Measurements from ENCODE around the gene ZSCAN10. TPM values are rescaled to one million over a fixed set of nuclear protein-coding genes. Genes with fewer than 3 reads are reported as not detected.
"Not testable (repeated sequence)": the region's sequence is repeated elsewhere in the genome, so short reads cannot be mapped to it uniquely, and the experiment has no call there.

The ZSCAN10 gene
- total RNA-seq, 2 experiments from 2014 or later, result 0.19 TPM; not detected in 1

- ChIA-PET CTCF (interaction anchor here (1.0 to 12.3 kb wide), 17 partner anchors 10 to 111 kb away, joined by 3 to 270 read pairs (median 7); partner anchors contain the start of genes HCFC1R1, THOC6 and ZNF213), POLR2A (interaction anchor here (1.8 to 3.0 kb wide), 3 partner anchors 9 to 72 kb away, joined by 4 to 23 read pairs (median 17); no protein-coding TSS in a partner anchor)
- peak overlapping the region; percentile 91 for H3K4me3 Mint-ChIP-seq
- intact Hi-C loops (cut with micrococcal nuclease), result loop anchor here (2.0 kb wide), 1 partner anchor 17 kb away; no protein-coding TSS in a partner anchor
- peaks cover 23% of the 10 kb centered on the region for H3K36me3 Mint-ChIP-seq
- peak overlapping the region; percentile 80 for H3K27ac Mint-ChIP-seq
- H3K9me3 Mint-ChIP-seq, result no peaks in the 10 kb centered on the region
- H3K27me3 Mint-ChIP-seq, result no peaks in the 10 kb centered on the region
- peaks cover 55% of the 10 kb centered on the region for H3K4me1 Mint-ChIP-seq (ENCODE audit: low read depth)
- peak; percentile 39 for DNase-seq
Observed at GRCh38 chr16:3057181-3058138, 41.6 kb downstream of the ZSCAN10 start.

- CTCF ChIA-PET, result interaction anchor here (6.4 to 12.3 kb wide), 2 partner anchors 25 to 72 kb away, joined by 92 to 270 read pairs; no protein-coding TSS in a partner anchor
- POLR2A ChIA-PET, result no interaction called here
- Mint-ChIP-seq H3K36me3 (peaks cover 23% of the 10 kb centered on the region), H3K27ac (peak overlapping the region; percentile 30), H3K27me3 (no peaks in the 10 kb centered on the region), H3K4me3 (peak overlapping the region; percentile 91), H3K9me3 (no peaks in the 10 kb centered on the region), H3K4me1 (ENCODE audit: low read depth) (peaks cover 52% of the 10 kb centered on the region)
- intact Hi-C loops (cut with micrococcal nuclease), result no loop called here
- no peak for DNase-seq
Observed at GRCh38 chr16:3056336-3057180, 42.5 kb downstream of the ZSCAN10 start.

- Mint-ChIP-seq H3K27ac (peak overlapping the region; percentile 88), H3K4me1 (ENCODE audit: low read depth) (peaks cover 57% of the 10 kb centered on the region), H3K36me3 (peaks cover 23% of the 10 kb centered on the region), H3K4me3 (peak overlapping the region; percentile 12)
- H3K9me3 Mint-ChIP-seq; DNase-seq; intact Hi-C loops (cut with micrococcal nuclease); POLR2A ChIA-PET; H3K27me3 Mint-ChIP-seq: not testable (repeated sequence)
- CTCF ChIA-PET, result interaction anchor here (6.4 to 12.3 kb wide), 2 partner anchors 24 to 73 kb away, joined by 92 to 270 read pairs; no protein-coding TSS in a partner anchor
Observed at GRCh38 chr16:3055734-3056115, 43.4 kb downstream of the ZSCAN10 start.

GRCh38 chr16:3054965-3055733 is 43.9 kb downstream of the ZSCAN10 start:
- Mint-ChIP-seq H3K4me1 (ENCODE audit: low read depth) (peaks cover 51% of the 10 kb centered on the region), H3K4me3 (peak overlapping the region; percentile 12), H3K27ac (peak overlapping the region; percentile 88), H3K27me3 (no peaks in the 10 kb centered on the region), H3K36me3 (peaks cover 23% of the 10 kb centered on the region), H3K9me3 (no peaks in the 10 kb centered on the region)
- intact Hi-C loops (cut with micrococcal nuclease), result no loop called here
- ChIA-PET POLR2A (no interaction called here), CTCF (interaction anchor here (0.7 to 6.4 kb wide), 2 partner anchors 24 to 74 kb away, joined by 3 to 92 read pairs; no protein-coding TSS in a partner anchor)
- DNase-seq, result peak; percentile 47

- CTCF ChIA-PET; H3K9me3 Mint-ChIP-seq; intact Hi-C loops (cut with micrococcal nuclease); POLR2A ChIA-PET; H3K27ac Mint-ChIP-seq; H3K27me3 Mint-ChIP-seq; H3K4me3 Mint-ChIP-seq; DNase-seq: not testable (repeated sequence)
- peaks cover 45% of the 10 kb centered on the region for H3K4me1 Mint-ChIP-seq (ENCODE audit: low read depth)
- peaks cover 22% of the 10 kb centered on the region for H3K36me3 Mint-ChIP-seq
Observed at GRCh38 chr16:3053330-3053710, 45.8 kb downstream of the ZSCAN10 start.

GRCh38 chr16:3052571-3053329 is 46.3 kb downstream of the ZSCAN10 start:
- H3K9me3 Mint-ChIP-seq; H3K27me3 Mint-ChIP-seq; intact Hi-C loops (cut with micrococcal nuclease); H3K4me3 Mint-ChIP-seq; POLR2A ChIA-PET; DNase-seq: not testable (repeated sequence)
- H3K4me1 Mint-ChIP-seq (ENCODE audit: low read depth), result peaks cover 47% of the 10 kb centered on the region
- CTCF ChIA-PET, result interaction anchor here (6.2 kb wide), 1 partner anchor 22 kb away, joined by 89 read pairs; no protein-coding TSS in a partner anchor
- peak overlapping the region; percentile 15 for H3K27ac Mint-ChIP-seq
- peaks cover 22% of the 10 kb centered on the region for H3K36me3 Mint-ChIP-seq

GRCh38 chr16:3051494-3051893 is 47.6 kb downstream of the ZSCAN10 start:
- H3K4me1 Mint-ChIP-seq (ENCODE audit: low read depth), result peaks cover 39% of the 10 kb centered on the region
- peaks cover 3% of the 10 kb centered on the region for H3K27me3 Mint-ChIP-seq
- H3K4me3 Mint-ChIP-seq, result no peak overlapping the region
- CTCF ChIA-PET, result interaction anchor here (1.1 to 6.2 kb wide), 3 partner anchors 21 to 78 kb away, joined by 3 to 89 read pairs (median 9); no protein-coding TSS in a partner anchor
- peaks cover 14% of the 10 kb centered on the region for H3K36me3 Mint-ChIP-seq
- intact Hi-C loops (cut with micrococcal nuclease), result no loop called here
- peak; percentile 51 for DNase-seq
- H3K27ac Mint-ChIP-seq, result peak overlapping the region; percentile 58
- H3K9me3 Mint-ChIP-seq, result no peaks in the 10 kb centered on the region
- POLR2A ChIA-PET, result interaction anchor here (0.8 kb wide), 1 partner anchor 12 kb away, joined by 3 read pairs; no protein-coding TSS in a partner anchor

- intact Hi-C loops (cut with micrococcal nuclease), result no loop called here
- H3K27ac Mint-ChIP-seq, result peak overlapping the region; percentile 58
Observed at GRCh38 chr16:3051009-3051408, 48.1 kb downstream of the ZSCAN10 start.

GRCh38 chr16:3050487-3050886 is 48.6 kb downstream of the ZSCAN10 start:
- H3K27ac Mint-ChIP-seq, result peak overlapping the region; percentile 38
- no peak for DNase-seq
- peaks cover 3% of the 10 kb centered on the region for H3K27me3 Mint-ChIP-seq
- H3K4me1 Mint-ChIP-seq (ENCODE audit: low read depth), result peaks cover 33% of the 10 kb centered on the region
- CTCF ChIA-PET, result interaction anchor here (0.9 to 6.2 kb wide), 3 partner anchors 9 to 76 kb away, joined by 3 to 89 read pairs (median 3); no protein-coding TSS in a partner anchor
- H3K36me3 Mint-ChIP-seq, result peaks cover 12% of the 10 kb centered on the region
- POLR2A ChIA-PET, result no interaction called here
- no peak overlapping the region for H3K4me3 Mint-ChIP-seq
- intact Hi-C loops (cut with micrococcal nuclease), result no loop called here
- H3K9me3 Mint-ChIP-seq, result no peaks in the 10 kb centered on the region

More at GRCh38 chr16:3051009-3051408, 48.1 kb downstream of the ZSCAN10 start:
- Mint-ChIP-seq H3K36me3 (peaks cover 14% of the 10 kb centered on the region), H3K27me3 (peaks cover 3% of the 10 kb centered on the region), H3K4me3 (no peak overlapping the region), H3K4me1 (ENCODE audit: low read depth) (peaks cover 37% of the 10 kb centered on the region), H3K9me3 (no peaks in the 10 kb centered on the region)
- CTCF ChIA-PET, result interaction anchor here (0.9 to 6.2 kb wide), 4 partner anchors 8 to 79 kb away, joined by 3 to 89 read pairs (median 6); no protein-coding TSS in a partner anchor
- DNase-seq, result no peak
- POLR2A ChIA-PET, result interaction anchor here (0.8 kb wide), 1 partner anchor 11 kb away, joined by 3 read pairs; no protein-coding TSS in a partner anchor

- DNase-seq, result no peak
- ChIA-PET POLR2A (no interaction called here), CTCF (interaction anchor here (6.2 kb wide), 1 partner anchor 19 kb away, joined by 89 read pairs; no protein-coding TSS in a partner anchor)
- Mint-ChIP-seq H3K27me3 (peaks cover 7% of the 10 kb centered on the region), H3K4me3 (no peak overlapping the region), H3K4me1 (ENCODE audit: low read depth) (peaks cover 32% of the 10 kb centered on the region), H3K9me3 (no peaks in the 10 kb centered on the region), H3K36me3 (peaks cover 9% of the 10 kb centered on the region), H3K27ac (no peak overlapping the region)
- intact Hi-C loops (cut with micrococcal nuclease), result no loop called here
Observed at GRCh38 chr16:3049921-3050481, 49.1 kb downstream of the ZSCAN10 start.

Data from activated CD4-positive, alpha-beta memory T cell treated with anti-CD3 and anti-CD28 coated beads for 36 hours (primary cell).